GM23248 (cell line): Measurements from ENCODE around the gene ERG. TPM values are rescaled to one million over a fixed set of nuclear protein-coding genes. Genes with fewer than 3 reads are reported as not detected.

ENCODE experiments used
- DNase-seq: peaks from one replicate; pipeline ENCODE4 v3.0.0-alpha.2; 2015
- H2AFZ ChIP-seq: fragments of 200-600 bp; sonication (generic); 2 replicates; pipeline ENCODE4 v1.6.1; 2016; ENCODE audit warnings: antibody characterized with exemption
- H3F3A ChIP-seq: fragments of 200-600 bp; sonication (generic); 2 replicates; pipeline ENCODE4 v1.6.1; 2016; ENCODE audit warnings: mild to moderate bottlenecking, antibody characterized with exemption, mixed run types; ENCODE audit not compliant: insufficient read depth
- H3K27ac ChIP-seq: fragments of 200-600 bp; sonication (generic); 2 replicates; pipeline ENCODE4 v1.5.1; 2016; ENCODE audit warnings: mild to moderate bottlenecking
- H3K27me3 ChIP-seq: fragments of 200-600 bp; sonication (generic); replicated peaks from 2 replicates; pipeline ENCODE4 v1.6.1; 2016; ENCODE audit warnings: mild to moderate bottlenecking; ENCODE audit not compliant: insufficient read depth
- H3K36me3 ChIP-seq: fragments of 200-600 bp; sonication (generic); 2 replicates; pipeline ENCODE4 v1.6.1; 2016; ENCODE audit warnings: low read depth, mild to moderate bottlenecking
- H3K4me1 ChIP-seq: fragments of 200-600 bp; sonication (generic); 2 replicates; pipeline ENCODE4 v1.6.1; 2016; ENCODE audit warnings: mild to moderate bottlenecking; ENCODE audit not compliant: insufficient read depth
- H3K4me2 ChIP-seq: fragments of 200-600 bp; sonication (generic); one replicate; pipeline ENCODE4 v1.6.1; 2016; ENCODE audit warnings: mild to moderate bottlenecking; ENCODE audit not compliant: unreplicated experiment
- H3K4me3 ChIP-seq: fragments of 200-600 bp; sonication (generic); 2 replicates; pipeline ENCODE4 v1.5.1; 2016; ENCODE audit warnings: mild to moderate bottlenecking
- H3K79me2 ChIP-seq: fragments of 200-600 bp; sonication (generic); 2 replicates; pipeline ENCODE4 v1.6.1; 2016; ENCODE audit warnings: mild to moderate bottlenecking; ENCODE audit not compliant: insufficient read depth
- H3K9ac ChIP-seq: fragments of 200-600 bp; sonication (generic); 2 replicates; pipeline ENCODE4 v1.6.1; 2016; ENCODE audit warnings: mild to moderate bottlenecking
- H3K9me2 ChIP-seq: fragments of 200-600 bp; sonication (generic); 2 replicates; pipeline ENCODE4 v1.6.1; 2016; ENCODE audit warnings: mixed run types, mild to moderate bottlenecking, moderate library complexity; ENCODE audit not compliant: insufficient read depth
- H3K9me3 ChIP-seq: fragments of 200-600 bp; sonication (generic); one replicate; pipeline ENCODE4 v1.6.1; 2017; ENCODE audit warnings: low read depth
- H4K20me1 ChIP-seq: fragments of 200-600 bp; sonication (generic); 2 replicates; pipeline ENCODE4 v1.6.0; 2016; ENCODE audit not compliant: insufficient read depth
- EZH2 ChIP-seq: fragments of 200-600 bp; sonication (generic); IDR thresholded peaks from 2 replicates; pipeline ENCODE4 v1.6.1; 2018; ENCODE audit warnings: antibody characterized with exemption, mild to moderate bottlenecking; ENCODE audit not compliant: insufficient read depth, poor library complexity, severe bottlenecking
- EZH2phosphoT487 ChIP-seq: fragments of 200-600 bp; sonication (generic); IDR thresholded peaks from 2 replicates; pipeline ENCODE4 v1.6.1; 2018; ENCODE audit warnings: antibody characterized with exemption, moderate library complexity, mild to moderate bottlenecking, low read depth; ENCODE audit not compliant: insufficient read depth
- WGBS, 2 experiments: methylation state at CpG; one replicate each; pipeline ENCODE4 v1.1.6; 2015 to 2017; ENCODE audit warnings: low lambda C conversion rate in 2 of 2, low coverage in 1 of 2; ENCODE audit errors: missing lambda C conversion rate in 2 of 2; 5-methylcytosine and 5-hydroxymethylcytosine counted together
- in situ Hi-C: fragments of 300-500 bp; cut with MboI; formaldehyde crosslinking; loops from 2 replicates; pipeline ENCODE4 v1.15.0; 2020
- polyA plus RNA-seq: library from polyadenylated mRNA; unstranded; fragments of >200 nt; fragmentation: Nextera tagmentation; extraction: Ambion mirVana; gene quantifications from 2 replicates; pipeline ENCODE4 v1.2.1, GENCODE V29; 2016
- total RNA-seq: library from RNA; depleted of rRNA; stranded (reverse); fragments of >200 nt; shearing (Covaris generic); gene quantifications from 2 replicates; pipeline ENCODE4 v1.2.3, GENCODE V29; 2014

Gene ERG
- total and polyA plus RNA-seq, 2 experiments from 2014 or later = 0.76 to 1.3 TPM

DNA sequence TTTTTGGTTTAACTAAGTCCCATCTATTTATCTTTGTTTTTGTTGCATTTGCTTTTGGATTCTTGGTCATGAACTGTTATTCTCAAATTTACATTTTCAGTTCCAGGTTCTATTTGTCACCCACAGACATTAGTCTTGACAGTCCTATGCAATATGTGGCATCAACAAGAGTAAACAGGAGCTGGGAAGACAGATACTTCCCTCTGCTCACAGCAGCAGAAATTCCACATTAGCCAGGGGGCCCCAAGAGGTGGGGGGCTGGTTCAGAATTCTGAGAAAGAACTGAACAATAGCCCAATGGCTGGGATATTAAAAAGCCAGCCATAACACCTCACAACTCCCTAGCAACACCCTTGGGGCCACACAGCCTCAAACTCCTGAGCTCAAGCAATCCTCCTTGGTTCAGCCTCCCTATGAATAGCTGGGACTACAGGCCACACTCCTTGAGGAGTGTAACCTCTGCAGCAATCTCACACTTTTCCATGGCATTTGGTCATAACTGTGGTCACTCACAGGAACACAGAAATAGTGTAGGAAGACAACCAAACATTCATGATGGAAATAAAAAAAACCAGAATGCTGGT is 67.8 kb downstream of the ERG start:
- DNase-seq = no peak
- TF ChIP-seq EZH2 = no peak
- TF ChIP-seq EZH2phosphoT487 = no peak
- in situ Hi-C loops = no loop called here
- H3K27ac ChIP-seq = no peak overlapping the region
- H4K20me1 ChIP-seq = no peaks in the 10 kb centered on the region
- H3K4me1 ChIP-seq = peaks cover 6% of the 10 kb centered on the region; the same call in 1 of the 2 replicates
- H3K9me3 ChIP-seq = no peaks in the 10 kb centered on the region
- no peaks in the 10 kb centered on the region for H3K36me3 ChIP-seq
- H3K79me2 ChIP-seq = no peaks in the 10 kb centered on the region
- peaks cover 5% of the 10 kb centered on the region; the same call in 1 of the 2 replicates for H3F3A ChIP-seq
- 0 out of 2 replicates have a peak, but pooled peaks cover 2% of the 10 kb centered on the region for H3K27me3 ChIP-seq
- no peak overlapping the region for H3K4me2 ChIP-seq
- H3K4me3 ChIP-seq = no peak overlapping the region
- no peaks in the 10 kb centered on the region for H3K9me2 ChIP-seq
- no peak overlapping the region for H2AFZ ChIP-seq
- no peak overlapping the region for H3K9ac ChIP-seq

DNA sequence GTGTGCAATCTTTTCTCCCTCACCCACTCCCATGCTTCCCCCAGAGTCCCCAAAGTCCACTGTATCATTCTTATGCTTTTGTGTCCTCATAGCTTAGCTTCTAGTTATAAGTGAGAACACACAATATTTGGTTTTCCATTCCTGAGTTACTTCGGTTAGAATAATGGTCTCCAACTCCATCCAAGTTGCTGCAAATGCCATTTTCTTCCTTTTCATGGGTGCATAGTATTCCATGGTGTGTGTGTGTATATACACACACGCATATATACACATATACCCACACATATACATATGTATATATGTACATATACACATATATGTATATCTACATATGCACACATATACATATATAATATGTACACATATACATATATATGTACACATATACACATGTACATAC is 69.3 kb downstream of the ERG start:
- Histone ChIP-seq H3K27me3 (0 out of 2 replicates have a peak, but pooled peaks cover 3% of the 10 kb centered on the region), H3K4me2 (no peak overlapping the region), H3K9me3 (no peaks in the 10 kb centered on the region), H3K9ac (no peak overlapping the region), H2AFZ (no peak overlapping the region), H3F3A (no peaks in the 10 kb centered on the region), H3K4me1 (no peaks in the 10 kb centered on the region), H3K4me3 (no peak overlapping the region), H3K9me2 (no peaks in the 10 kb centered on the region), H3K79me2 (no peaks in the 10 kb centered on the region), H4K20me1 (no peaks in the 10 kb centered on the region), H3K36me3 (no peaks in the 10 kb centered on the region), H3K27ac (no peak overlapping the region)
- 59 to 69% methylated on average over 2 of the region's 2 CpGs for WGBS, 2 experiments
- no peak for TF ChIP-seq EZH2phosphoT487
- no peak for TF ChIP-seq EZH2
- no peak for DNase-seq
- in situ Hi-C loops = no loop called here

DNA sequence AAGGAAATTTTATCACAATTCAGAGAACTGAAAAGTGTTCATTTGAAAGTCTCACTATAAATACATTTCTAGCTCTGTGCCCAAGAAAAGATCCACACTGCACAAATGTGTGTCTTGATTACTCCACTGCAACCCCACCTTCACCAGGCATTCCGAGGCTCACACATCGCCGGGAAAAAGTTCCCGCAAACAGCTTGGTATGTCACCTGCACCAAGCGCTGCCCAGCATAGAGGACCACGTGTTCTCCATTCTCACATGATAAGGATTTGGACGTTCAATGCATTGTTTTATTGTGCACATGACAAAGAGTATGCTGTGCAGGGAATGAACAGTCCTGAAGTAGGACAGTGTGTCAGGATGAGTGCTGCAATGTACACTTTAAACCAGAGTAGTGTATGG is 70.1 kb downstream of the ERG start:
- Histone ChIP-seq H3F3A (no peaks in the 10 kb centered on the region), H3K36me3 (no peaks in the 10 kb centered on the region), H3K27ac (no peak overlapping the region), H2AFZ (no peak overlapping the region), H3K9ac (no peak overlapping the region), H3K79me2 (no peaks in the 10 kb centered on the region), H4K20me1 (no peaks in the 10 kb centered on the region), H3K9me3 (no peaks in the 10 kb centered on the region), H3K4me3 (no peak overlapping the region), H3K4me1 (no peaks in the 10 kb centered on the region), H3K4me2 (no peak overlapping the region), H3K27me3 (0 out of 2 replicates have a peak, but pooled peaks cover 3% of the 10 kb centered on the region), H3K9me2 (no peaks in the 10 kb centered on the region)
- TF ChIP-seq EZH2 (no peak), EZH2phosphoT487 (no peak)
- DNase-seq = no peak
- 77% methylated on average over 7 of the region's 7 CpGs for WGBS, 2 experiments
- in situ Hi-C loops = no loop called here

DNA sequence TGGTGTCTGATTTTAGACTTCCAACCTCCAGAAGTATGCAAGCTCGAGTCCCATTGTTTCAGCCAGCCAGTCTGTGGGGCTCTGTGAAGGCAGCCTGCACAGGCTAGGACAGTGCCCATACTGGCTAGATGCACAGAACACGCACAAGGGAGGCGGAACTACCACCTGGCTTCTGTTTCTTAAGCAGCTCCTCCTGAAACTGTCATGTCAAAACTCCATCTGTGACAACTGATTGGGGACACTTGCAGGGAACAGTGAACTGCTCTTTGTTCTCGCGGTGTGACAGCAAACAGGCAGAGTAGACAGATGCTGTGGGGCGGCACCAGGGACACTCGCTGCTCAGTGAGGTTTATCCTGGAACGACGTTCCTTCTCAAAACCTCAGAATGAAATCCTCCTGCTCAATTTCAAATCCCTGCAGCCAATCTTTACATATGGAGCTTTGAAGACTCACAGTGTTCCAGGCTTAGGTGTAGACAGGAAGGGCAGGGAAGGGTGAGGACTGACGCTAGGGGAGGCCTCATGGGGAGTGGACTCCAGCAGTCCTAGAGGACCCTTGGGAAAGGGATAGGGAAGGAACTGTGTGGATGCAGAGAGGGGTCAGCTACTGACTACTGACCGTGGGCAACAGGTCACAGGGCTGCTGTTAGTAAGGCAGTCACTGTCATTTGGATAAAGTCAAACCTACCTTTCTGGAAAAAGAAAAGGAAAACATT is 73.8 kb downstream of the ERG start:
- H3K79me2 ChIP-seq = no peaks in the 10 kb centered on the region
- no peak overlapping the region for H3K27ac ChIP-seq
- no peaks in the 10 kb centered on the region for H3K36me3 ChIP-seq
- no peaks in the 10 kb centered on the region for H4K20me1 ChIP-seq
- in situ Hi-C loops = no loop called here
- H2AFZ ChIP-seq = no peak overlapping the region
- H3K9me2 ChIP-seq = no peaks in the 10 kb centered on the region
- H3K27me3 ChIP-seq = 0 out of 2 replicates have a peak, but pooled peaks cover 3% of the 10 kb centered on the region
- no peaks in the 10 kb centered on the region for H3K4me1 ChIP-seq
- H3K9me3 ChIP-seq = no peaks in the 10 kb centered on the region
- no peak for DNase-seq
- TF ChIP-seq EZH2 (no peak), EZH2phosphoT487 (no peak)
- no peak overlapping the region for H3K4me2 ChIP-seq
- WGBS, 2 experiments = 78% methylated on average over 11 of the region's 11 CpGs
- H3K4me3 ChIP-seq = no peak overlapping the region
- no peak overlapping the region for H3K9ac ChIP-seq
- H3F3A ChIP-seq = no peaks in the 10 kb centered on the region
